K562 (cell line): ENCODE data around the gene RETN. TPM values are rescaled to one million over a fixed set of nuclear protein-coding genes. Genes with fewer than 3 reads are reported as not detected.

Experiments used
- CEBPG ChIP-seq, 3 experiments: fragments of 200-800 bp in 1 of 3; sonication (Bioruptor generic) in 1 of 3; sonication (generic) in 1 of 3; formaldehyde crosslinking in 1 of 3; IDR thresholded peaks in 2 of 3; conservative IDR thresholded peaks in 1 of 3; 2 replicates each; pipeline versions ENCODE4 v1.6.1 to v1.8.0; 2016 to 2022; ENCODE audit warnings: missing compliant biosample characterization in 2 of 3, missing genetic modification characterization in 2 of 3, mild to moderate bottlenecking in 1 of 3, missing genetic modification reagents in 1 of 3
- CHAMP1 ChIP-seq: fragments of 450-650 bp; IDR thresholded peaks from 2 replicates; pipeline ENCODE4 v1.6.1; 2016; ENCODE audit warnings: mild to moderate bottlenecking
- CREB5 ChIP-seq: fragments of 250-450 bp; sonication (Bioruptor Pico); IDR thresholded peaks from 2 replicates; pipeline ENCODE4 v1.5.0; 2020; ENCODE audit warnings: mild to moderate bottlenecking
- CREBBP ChIP-seq: IDR thresholded peaks from one replicate; pipeline ENCODE4 v1.6.1; 2012; ENCODE audit warnings: low read depth, mild to moderate bottlenecking, control low read depth, inconsistent platforms, low read length
- DNMT1 ChIP-seq: fragments of 450-650 bp; IDR thresholded peaks from 2 replicates; pipeline ENCODE4 v1.6.1; 2016; ENCODE audit warnings: antibody characterized with exemption, mild to moderate bottlenecking
- E2F4 ChIP-seq: sonication (generic); formaldehyde crosslinking; IDR thresholded peaks from 2 replicates; pipeline ENCODE4 v1.8.0; 2022; ENCODE audit warnings: mild to moderate bottlenecking, low read depth, missing genetic modification reagents
- GATA2 ChIP-seq: sonication (generic); formaldehyde crosslinking; IDR thresholded peaks from 2 replicates; pipeline ENCODE4 v1.4.0; 2020; ENCODE audit warnings: mild to moderate bottlenecking, missing genetic modification reagents
- HINFP ChIP-seq: fragments of 450-650 bp; conservative IDR thresholded peaks from 2 replicates; pipeline ENCODE4 v1.6.1; 2016; ENCODE audit warnings: missing genetic modification characterization, low read depth, mild to moderate bottlenecking, control low read depth, missing compliant biosample characterization
- NFIX ChIP-seq: fragments of 250-450 bp; sonication (Bioruptor Pico); IDR thresholded peaks from 2 replicates; pipeline ENCODE4 v1.4.0; 2020; ENCODE audit warnings: low read depth, mild to moderate bottlenecking, moderate library complexity
- NR4A1 ChIP-seq, 2 experiments: fragments of 250-450 bp in 1 of 2; fragments of 450-650 bp in 1 of 2; sonication (Bioruptor Pico) in 1 of 2; IDR thresholded peaks; 2 replicates each; pipeline versions ENCODE4 v1.4.0 to v1.6.1; 2016 to 2020; ENCODE audit warnings: mild to moderate bottlenecking in 2 of 2, missing compliant biosample characterization in 1 of 2, missing genetic modification characterization in 1 of 2, moderate library complexity in 1 of 2
- RBM17 ChIP-seq: fragments of 200-400 bp; formaldehyde crosslinking; IDR thresholded peaks from 2 replicates; pipeline ENCODE4 v1.6.1; 2017; ENCODE audit warnings: low read depth, mild to moderate bottlenecking, low read length, borderline replicate concordance
- RFX1 ChIP-seq: fragments of 450-650 bp; IDR thresholded peaks from 2 replicates; pipeline ENCODE4 v1.6.1; 2016; ENCODE audit warnings: mild to moderate bottlenecking, moderate library complexity
- TBL1XR1 ChIP-seq, 2 experiments: IDR thresholded peaks; 2 replicates each; pipeline ENCODE4 v1.6.1; 2012; ENCODE audit warnings: improper control_type of control experiment in 2 of 2, low read length in 2 of 2, mild to moderate bottlenecking in 1 of 2
- TFE3 ChIP-seq: fragments of 450-650 bp; formaldehyde crosslinking; IDR thresholded peaks from 2 replicates; pipeline ENCODE4 v1.4.0; 2020; ENCODE audit warnings: mild to moderate bottlenecking, mixed read lengths
- ZFP1 ChIP-seq: fragments of 450-650 bp; formaldehyde crosslinking; IDR thresholded peaks from 2 replicates; pipeline ENCODE4 v1.4.0; 2020; ENCODE audit warnings: mild to moderate bottlenecking, mixed read lengths
- ZNF174 ChIP-seq: fragments of 250-450 bp; sonication (Bioruptor Pico); IDR thresholded peaks from 2 replicates; pipeline ENCODE4 v1.4.0; 2020; ENCODE audit warnings: mild to moderate bottlenecking
- ZNF224 ChIP-seq: sonication (generic); formaldehyde crosslinking; IDR thresholded peaks from 2 replicates; pipeline ENCODE4 v1.8.0; 2022; ENCODE audit warnings: mild to moderate bottlenecking, missing genetic modification reagents
- ZNF778 ChIP-seq: fragments of 450-650 bp; formaldehyde crosslinking; IDR thresholded peaks from 2 replicates; pipeline ENCODE4 v1.4.0; 2020; ENCODE audit warnings: mild to moderate bottlenecking, moderate library complexity
- polyA plus RNA-seq, 8 experiments: library from polyadenylated mRNA; depleted of rRNA in 4 of 8; stranded (reverse) in 5 of 8; unstranded in 3 of 8; fragments of >200 nt; fragmentation: Nextera tagmentation in 2 of 8; fragmentation: Illumina TruSeq in 1 of 8; extraction: Ambion mirVana in 2 of 8; extraction: Trizol in 1 of 8; gene quantifications; 2 replicates each; pipeline versions ENCODE4 v1.2.1 to v1.2.3, GENCODE V29; 2011 to 2014; ENCODE audit warnings: inconsistent platforms in 1 of 8, missing spikeins in 1 of 8
- total RNA-seq, 7 experiments: library from RNA; depleted of rRNA in 6 of 7; stranded (reverse); fragments of >200 nt in 6 of 7; fragmentation: Illumina TruSeq in 2 of 7; extraction: Trizol in 2 of 7; gene quantifications; 2 replicates each; pipeline versions ENCODE4 v1.2.1 to v1.2.3, GENCODE V29; 2011 to 2021; ENCODE audit warnings: low replicate concordance in 1 of 7

The RETN gene
- total and polyA plus RNA-seq, 9 of the 15 experiments (the other 6 are each of a cell fraction or from before 2014, with no cell fraction given): not detected

- TF ChIP-seq TFE3 (no peak), CHAMP1 (no peak), HINFP (tag) (no peak), ZFP1 (CRISPR knock-in tag) (no peak), TBL1XR1 (IDR thresholded peaks at IDR 0.05; ENCODE audit: low read length in 2 of 2) (no peak; a peak in 1 of 4 replicates), CREB5 (CRISPR knock-in tag) (no peak), RFX1 (no peak), ZNF778 (CRISPR knock-in tag) (no peak), ZNF224 (no peak), NR4A1 (CRISPR knock-in tag; IDR thresholded peaks at IDR 0.05) (no peak), NR4A1 (tag; IDR thresholded peaks at IDR 0.05) (no peak), CREBBP (no peak), RBM17 (no peak), DNMT1 (no peak), E2F4 (CRISPR knock-in tag) (no peak), NFIX (CRISPR knock-in tag) (no peak), ZNF174 (CRISPR knock-in tag) (no peak), CEBPG (CRISPR knock-in tag; IDR thresholded peaks at IDR 0.05) (no peak), CEBPG (tag; conservative IDR thresholded peaks at IDR 0.05 in 1 of 2, IDR thresholded peaks at IDR 0.05 in 1 of 2) (no peak), GATA2 (CRISPR knock-in tag) (no peak)
Measured at GRCh38 chr19:7637374-7638256, 31.2 kb upstream of the RETN start (continued).
